NCI-H2196 (cell line): ENCODE results near the gene GNAI3.

Experiments
- DNase-seq: peaks from one replicate; lab custom pipeline; 2025; ENCODE audit not compliant: unreplicated experiment; lab: John Stamatoyannopoulos, UW

GNAI3 gene

DNA sequence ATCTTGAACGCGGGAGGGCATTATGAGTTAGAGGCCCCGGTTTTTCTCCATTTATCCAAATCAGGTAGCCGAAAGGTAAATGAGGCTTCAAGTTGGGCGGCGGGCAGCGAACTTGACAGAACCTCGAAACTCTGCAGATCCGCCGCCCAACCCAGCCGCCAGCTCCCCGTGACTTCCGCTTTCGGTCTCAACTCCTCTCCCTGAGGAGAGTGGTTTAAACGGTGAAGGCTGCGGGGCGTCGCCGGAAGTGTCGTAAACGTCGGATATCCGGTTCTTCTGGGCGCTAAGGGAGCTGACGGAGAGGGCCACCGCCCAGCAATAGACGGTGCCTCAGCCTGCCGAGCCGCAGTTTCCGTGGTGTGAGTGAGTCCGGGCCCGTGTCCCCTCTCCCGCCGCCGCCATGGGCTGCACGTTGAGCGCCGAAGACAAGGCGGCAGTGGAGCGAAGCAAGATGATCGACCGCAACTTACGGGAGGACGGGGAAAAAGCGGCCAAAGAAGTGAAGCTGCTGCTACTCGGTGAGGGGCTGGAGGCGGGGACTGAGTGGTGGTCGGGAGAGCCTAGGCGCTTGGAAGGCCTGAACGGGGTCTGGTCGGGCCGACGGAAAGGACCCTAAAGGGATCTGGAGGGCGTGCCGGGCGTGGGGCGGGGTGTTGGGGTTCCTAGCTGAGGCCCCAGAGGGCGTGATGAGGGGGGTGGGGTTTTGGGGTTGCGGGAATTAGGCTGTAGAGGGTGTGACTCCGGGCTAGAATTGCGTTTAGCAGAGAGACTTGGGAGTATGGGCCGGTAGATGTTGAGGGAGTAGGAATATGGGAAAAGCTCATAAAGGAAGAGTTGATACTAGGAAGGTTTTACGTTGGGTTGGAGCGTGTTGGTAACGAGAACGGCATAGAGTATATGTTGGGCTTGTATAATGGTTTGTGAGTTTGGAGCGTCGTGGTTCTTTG is at the start of gene GNAI3:
GNAI3 (plus strand) TSS at position 295 of the 947 bp plus-strand sequence; CDS start at position 401, 106 bp downstream.
- peak; percentile 95 for DNase-seq

GRCh38 chr1:109499081-109499480 is 49.3 kb upstream of the GNAI3 start:
- DNase-seq, result no peak

GRCh38 chr1:109499661-109500536 is 48.5 kb upstream of the GNAI3 start:
- peak; percentile 37 for DNase-seq

DNA sequence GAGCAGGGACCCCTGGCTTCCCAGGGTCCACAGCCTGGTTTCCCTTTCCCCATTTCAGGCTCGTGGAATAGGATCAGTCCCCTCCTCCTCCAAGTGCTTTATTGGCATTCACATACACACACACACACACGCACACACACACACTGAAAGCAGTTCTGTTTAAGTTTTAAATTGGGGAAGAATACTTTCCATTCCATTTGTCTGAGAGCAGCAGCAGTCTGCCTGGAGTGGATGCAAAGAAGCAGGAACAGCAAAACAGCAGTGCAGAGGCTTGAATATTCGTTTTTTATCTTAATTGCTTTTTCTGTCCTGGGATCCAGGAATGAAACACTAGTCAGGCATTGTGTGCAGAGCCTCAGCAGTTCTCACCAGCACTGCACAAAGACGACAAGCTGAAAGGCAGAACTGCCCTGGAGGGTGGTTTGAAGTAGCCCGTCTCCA is 47.5 kb upstream of the GNAI3 start:
- no peak for DNase-seq

GRCh38 chr1:109501644-109502363 is 46.6 kb upstream of the GNAI3 start:
- no peak for DNase-seq

GRCh38 chr1:109502364-109502851 is 46.0 kb upstream of the GNAI3 start:
- DNase-seq, result no peak

DNA sequence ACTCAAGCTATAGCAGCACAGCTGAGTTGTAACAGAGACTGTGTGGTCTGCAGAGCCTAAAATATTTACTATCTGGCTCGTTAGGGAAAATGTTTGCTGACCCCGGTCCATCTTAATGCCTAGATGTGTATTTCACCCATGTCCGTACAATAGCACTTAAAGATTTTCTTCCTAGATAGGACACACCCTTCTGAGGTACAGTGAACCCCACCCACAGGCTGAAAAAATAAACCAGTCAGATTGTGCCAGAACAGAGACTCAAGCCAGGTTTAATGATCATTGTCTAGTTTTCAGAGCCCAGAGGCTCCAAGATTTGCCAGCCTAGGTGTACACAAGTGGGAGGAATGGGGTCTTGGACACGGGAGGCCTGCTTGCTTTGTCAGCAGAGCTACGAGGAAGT is 44.5 kb upstream of the GNAI3 start:
- no peak for DNase-seq

DNA sequence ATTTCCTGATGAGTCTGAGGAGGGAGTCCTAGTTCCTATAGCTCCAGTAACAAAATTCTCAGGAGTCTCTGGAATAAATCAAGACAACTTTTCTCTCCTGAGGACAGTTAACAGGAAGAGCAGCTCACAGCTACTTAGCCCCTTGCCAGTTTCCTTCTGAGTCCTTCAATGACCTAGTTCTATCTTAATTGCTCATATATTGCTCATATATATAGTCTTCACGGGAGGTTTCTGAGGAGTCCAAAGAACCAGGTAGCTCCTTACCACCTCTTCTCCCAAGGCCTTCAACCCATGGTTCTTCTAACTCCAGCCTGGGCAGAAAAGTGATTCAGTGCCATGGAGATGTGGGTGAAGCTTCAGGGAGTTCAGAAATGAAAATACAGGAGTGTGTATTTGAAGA is 43.4 kb upstream of the GNAI3 start:
- DNase-seq, result no peak

- no peak for DNase-seq
Measured at GRCh38 chr1:109508001-109508872, 40.2 kb upstream of the GNAI3 start.

DNA sequence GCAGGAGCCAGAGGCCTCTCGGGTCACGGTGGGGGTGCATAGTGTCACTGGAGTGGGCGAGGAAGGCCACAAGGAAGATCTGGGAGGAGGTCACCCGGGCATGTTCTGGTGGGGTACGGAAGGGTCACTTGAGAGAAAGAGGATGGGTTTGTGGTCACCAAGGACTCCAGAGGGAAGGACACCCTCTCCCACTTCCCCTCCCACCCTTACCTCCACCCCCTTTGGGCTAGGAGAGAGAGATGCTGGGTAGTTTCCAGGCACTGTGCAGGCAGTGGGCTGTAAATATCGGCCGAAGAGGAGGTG is 39.6 kb upstream of the GNAI3 start:
- no peak for DNase-seq

- DNase-seq, result peak; percentile 78
Measured at GRCh38 chr1:109509176-109510134, 39.0 kb upstream of the GNAI3 start, which contains the start of gene AMIGO1. AMIGO1 (minus strand) TSS chr1:109509727; CDS start chr1:109508912, 815 bp downstream.

DNA sequence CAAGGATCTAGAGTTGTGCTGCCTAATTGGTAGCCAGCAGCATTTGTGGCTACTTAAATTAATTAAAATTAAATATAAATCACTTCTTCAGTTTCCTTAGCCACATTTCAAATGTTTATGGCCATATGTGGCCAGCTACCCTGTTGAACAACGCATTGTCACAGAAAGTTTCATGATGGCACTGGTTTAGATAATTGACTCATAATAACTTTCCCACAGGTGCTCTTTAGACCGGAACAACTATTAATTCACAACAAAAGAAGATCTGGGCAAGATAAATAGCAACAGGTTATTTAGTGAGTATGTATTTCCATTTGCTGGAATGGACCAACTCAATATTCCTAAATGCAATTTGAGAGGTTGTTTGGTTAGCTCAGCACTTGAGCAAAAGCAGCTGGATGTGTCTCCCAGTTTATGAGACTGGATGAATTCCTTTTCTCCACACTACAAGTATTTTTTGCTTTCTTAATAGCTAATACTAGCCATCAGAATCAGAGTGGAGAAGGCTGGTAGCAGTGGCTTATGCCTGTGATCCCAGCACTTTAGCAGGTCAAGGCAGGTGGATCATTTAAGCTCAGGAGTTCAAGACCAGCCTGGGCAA is 35.2 kb upstream of the GNAI3 start:
- peak; percentile 28 for DNase-seq

DNA sequence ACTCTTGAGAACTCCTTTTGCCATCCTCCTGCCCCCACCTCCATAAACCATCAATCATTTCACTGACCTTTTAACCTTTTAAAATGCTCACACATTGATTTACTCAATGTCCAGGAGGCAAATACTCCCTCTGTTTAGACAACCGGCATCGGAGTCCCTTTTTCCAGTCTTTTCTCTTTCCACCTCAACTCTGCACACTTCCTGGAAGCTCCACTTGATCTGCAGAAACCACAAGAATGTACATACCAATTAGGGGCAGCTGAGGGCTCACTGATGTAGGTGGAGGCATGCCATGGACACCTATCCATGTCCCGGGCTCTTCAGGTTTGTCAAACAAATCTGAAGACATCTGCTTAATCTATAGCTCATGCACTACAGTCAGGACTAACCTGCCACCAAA is 33.6 kb upstream of the GNAI3 start:
- DNase-seq, result no peak

DNA sequence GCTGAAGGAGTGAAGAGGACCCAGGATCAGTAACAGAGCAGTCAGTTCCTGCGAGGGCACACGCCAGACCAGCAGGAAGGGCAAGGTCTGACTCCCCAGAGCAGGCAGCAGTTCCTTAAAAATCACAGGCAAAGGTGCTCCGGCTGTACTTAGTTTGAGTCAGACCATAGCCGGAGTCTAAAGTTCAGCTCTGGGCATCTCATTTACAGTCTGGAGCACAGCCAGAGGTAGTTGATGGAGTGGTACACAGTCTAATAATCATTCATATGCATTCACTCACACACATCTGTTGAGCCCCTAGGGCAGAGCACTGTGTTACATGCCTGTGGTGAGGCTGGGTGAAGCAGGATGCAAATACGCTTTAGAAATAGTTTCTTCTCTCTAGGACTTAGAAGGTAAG is 31.5 kb upstream of the GNAI3 start:
- DNase-seq, result no peak

DNA sequence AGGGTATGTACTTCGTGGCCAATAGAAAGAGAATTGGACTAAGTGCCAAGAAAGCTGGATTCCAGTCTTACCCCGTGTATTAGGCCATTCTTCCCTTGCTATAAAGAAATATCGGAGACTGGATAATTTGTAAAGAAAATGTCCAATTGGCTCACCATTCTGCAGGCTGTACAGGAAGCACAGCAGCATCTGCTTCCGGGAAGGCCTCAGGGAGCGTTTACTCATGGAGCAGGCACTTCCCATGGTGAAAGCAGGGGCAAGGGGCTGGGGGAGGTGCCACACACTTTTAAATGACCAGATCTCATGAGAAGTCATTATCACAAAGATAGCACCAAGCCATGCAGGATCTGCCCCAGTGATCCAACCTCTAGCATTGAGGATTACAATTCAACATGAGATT is 31.1 kb upstream of the GNAI3 start:
- no peak for DNase-seq

DNA sequence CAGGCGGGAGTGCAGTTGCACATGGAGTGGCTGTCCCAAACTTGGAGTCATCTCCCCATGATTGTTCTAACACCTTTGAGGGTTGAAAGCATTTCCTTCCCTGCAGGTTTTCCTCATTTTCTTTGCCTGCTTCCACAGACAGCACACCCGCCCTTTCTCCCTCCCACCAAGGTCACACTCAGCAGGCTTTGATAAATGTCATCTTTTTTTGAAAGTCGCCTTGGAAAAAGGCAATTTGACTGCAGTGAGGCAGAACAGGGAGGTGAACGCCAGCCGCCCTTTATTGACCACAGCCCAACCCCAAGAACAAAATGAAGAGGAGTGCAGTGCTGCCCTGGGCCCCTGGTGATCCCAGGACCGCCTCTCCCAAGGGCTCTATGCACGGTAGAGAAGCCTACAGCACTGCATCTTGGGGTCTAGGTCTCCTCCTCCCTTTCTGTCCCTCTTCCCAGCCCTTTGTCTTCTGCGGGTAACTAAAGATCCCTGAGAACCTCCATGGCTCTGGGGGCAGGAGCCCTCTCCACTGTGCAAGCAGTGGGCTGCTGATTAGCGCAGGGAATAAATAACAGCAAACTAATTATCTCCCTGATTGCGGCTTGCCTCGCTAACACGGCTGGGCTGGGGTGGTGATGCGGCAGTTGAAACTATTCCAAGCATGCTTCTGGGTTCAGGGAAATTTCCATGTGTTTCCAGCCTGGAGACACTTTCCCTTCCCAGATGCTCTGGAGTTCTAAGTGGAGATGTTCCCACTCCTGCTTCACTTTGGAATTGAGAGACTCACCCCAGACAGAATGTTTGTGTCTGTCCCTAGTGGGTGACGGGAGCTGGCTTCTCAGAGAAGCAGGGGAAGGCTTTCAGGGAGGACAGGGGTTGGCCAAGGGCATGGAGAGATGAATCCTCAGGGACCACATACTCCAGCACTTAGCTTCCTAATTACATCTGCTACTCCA is 27.1 kb upstream of the GNAI3 start:
- DNase-seq, result no peak

DNA sequence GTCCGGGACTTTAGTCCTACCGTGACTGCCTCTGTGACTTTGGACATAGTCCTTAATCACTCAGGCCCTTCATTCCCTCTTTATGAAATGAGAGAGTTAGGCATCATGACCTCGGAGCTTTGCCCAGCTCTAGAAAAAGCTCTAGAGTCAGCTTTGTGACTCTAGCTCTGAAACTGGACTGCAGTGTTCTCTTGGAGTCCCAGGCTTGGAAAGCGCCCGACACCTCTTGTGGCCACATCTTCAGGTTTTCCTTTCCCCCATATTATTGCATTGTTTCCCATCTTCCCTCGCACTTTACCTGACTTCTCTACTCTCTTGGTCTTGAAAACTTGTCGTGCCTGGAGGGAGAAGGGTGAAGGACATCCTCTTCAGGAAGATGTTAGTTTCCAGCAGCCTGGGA is 26.4 kb upstream of the GNAI3 start:
- no peak for DNase-seq
